Measurements from ENCODE around the gene ITIH4.

Gene ITIH4

DNA sequence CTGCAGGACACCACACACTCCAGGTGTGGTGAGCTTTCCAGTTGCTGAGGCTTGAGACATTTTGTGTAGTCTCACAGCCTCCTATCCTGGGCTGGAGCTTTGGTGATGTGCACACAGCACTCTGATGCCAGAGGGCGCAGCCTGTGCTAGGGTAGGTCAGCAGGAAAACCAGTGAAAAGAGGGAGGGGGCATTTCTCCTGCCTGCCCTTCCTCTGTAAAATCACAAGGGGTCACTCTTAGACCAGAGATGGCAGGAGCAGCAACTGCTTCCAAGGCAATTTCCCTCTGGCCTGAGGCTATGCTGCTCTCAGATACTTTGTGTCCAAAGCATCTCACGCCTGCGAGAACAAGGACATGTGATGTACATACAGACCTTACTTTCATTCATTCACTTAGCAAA, 20.9 kb upstream of the ITIH4 start:
- TF ChIP-seq, protein P1, sequence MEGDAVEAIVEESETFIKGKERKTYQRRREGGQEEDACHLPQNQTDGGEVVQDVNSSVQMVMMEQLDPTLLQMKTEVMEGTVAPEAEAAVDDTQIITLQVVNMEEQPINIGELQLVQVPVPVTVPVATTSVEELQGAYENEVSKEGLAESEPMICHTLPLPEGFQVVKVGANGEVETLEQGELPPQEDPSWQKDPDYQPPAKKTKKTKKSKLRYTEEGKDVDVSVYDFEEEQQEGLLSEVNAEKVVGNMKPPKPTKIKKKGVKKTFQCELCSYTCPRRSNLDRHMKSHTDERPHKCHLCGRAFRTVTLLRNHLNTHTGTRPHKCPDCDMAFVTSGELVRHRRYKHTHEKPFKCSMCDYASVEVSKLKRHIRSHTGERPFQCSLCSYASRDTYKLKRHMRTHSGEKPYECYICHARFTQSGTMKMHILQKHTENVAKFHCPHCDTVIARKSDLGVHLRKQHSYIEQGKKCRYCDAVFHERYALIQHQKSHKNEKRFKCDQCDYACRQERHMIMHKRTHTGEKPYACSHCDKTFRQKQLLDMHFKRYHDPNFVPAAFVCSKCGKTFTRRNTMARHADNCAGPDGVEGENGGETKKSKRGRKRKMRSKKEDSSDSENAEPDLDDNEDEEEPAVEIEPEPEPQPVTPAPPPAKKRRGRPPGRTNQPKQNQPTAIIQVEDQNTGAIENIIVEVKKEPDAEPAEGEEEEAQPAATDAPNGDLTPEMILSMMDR (conservative IDR thresholded peaks at IDR 0.05; ENCODE audit: low read depth, low read length) = peak; percentile 75
- peak; percentile 9 for DNase-seq (ENCODE audit: low read depth)
- no peak overlapping the region for H3K4me3 ChIP-seq (ENCODE audit: low read length)

DNA sequence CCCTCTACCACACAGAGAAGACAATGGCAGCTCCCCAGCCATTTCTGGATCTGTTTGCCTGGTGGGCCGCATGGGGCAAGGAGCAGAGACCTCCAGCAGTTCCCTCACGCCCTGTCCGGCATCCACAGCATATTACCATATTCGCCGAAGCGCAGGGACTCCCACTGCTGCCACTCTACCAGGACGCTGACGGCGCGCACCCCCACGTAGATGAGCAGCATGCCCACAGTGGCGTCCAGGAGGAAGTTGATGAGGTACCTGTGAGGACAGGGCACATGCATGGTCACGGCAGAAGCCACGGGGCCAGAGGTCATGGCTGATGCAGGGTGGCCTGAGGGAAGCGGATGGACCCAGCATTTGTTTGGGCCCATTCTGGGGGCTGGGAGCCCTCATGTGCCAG, 19.2 kb upstream of the ITIH4 start:
- no peak overlapping the region for H3K4me3 ChIP-seq (ENCODE audit: low read length)
- DNase-seq (ENCODE audit: low read depth) = no peak
- TF ChIP-seq, protein P1 (conservative IDR thresholded peaks at IDR 0.05; ENCODE audit: low read depth, low read length) = no peak

DNA sequence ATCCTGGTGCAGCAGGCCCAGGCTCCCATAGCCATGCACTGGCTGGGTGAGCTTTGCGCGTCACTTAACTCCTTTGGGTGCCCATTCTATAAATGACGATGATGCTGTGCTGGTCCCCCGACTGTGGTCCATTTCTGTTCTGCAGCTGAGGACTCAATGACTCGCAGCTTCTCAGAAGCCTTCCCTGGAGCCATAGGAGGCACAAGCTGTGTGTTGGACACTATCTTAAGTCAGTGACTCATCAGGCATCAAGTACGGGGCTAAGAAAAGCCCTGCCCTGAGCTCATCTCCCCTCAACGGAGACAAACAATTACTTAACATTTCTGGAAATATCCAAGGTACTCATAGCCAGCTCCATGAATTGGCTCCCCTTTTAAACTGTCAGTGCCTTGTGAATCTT, 18.1 kb upstream of the ITIH4 start:
- no peak for DNase-seq (ENCODE audit: low read depth)
- TF ChIP-seq, protein P1 (conservative IDR thresholded peaks at IDR 0.05; ENCODE audit: low read depth, low read length) = no peak
- H3K4me3 ChIP-seq (ENCODE audit: low read length) = no peak overlapping the region

DNA sequence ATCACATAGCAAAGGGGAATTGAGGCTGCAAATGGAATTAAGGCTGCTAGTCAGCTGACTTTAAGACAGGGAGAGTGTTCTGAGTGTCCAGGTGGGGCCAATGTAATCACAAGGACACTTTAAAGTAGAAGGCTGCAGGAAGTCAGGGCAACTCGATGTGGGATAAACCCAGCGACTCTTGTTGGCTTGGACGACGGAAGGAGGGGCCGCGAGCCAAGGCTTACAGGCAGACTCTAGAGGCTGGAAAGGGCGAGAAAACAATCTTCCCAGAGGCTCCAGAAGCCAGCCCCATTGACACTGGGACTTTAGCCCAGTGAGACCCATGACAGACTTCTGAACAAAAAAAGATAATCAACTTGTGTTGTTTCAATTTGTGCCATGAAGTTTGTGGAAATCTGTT, 17.3 kb upstream of the ITIH4 start:
- no peak overlapping the region for H3K4me3 ChIP-seq (ENCODE audit: low read length)
- DNase-seq (ENCODE audit: low read depth) = no peak
- TF ChIP-seq, protein P1 (conservative IDR thresholded peaks at IDR 0.05; ENCODE audit: low read depth, low read length) = no peak

DNA sequence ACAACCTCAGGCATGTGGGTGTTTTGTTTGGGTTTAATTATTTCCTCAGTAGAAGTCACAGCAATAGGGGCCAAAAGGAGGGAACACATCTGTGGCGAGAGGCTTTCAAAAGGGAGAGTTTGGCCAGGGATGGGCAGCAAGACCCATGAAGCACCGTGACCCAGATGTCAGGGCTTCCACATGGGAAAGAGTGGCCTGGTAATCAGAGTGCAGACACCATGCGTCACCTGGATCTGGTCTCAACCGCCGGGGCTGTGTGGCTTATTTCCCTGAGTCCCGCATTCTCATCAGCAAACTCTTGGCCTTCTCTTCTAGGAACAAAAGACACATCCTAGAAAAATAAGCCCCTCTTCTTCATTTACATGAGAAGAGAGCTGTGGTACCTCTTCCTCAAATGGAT, 16.8 kb upstream of the ITIH4 start:
- H3K4me3 ChIP-seq (ENCODE audit: low read length) = no peak overlapping the region
- TF ChIP-seq, protein P1 (conservative IDR thresholded peaks at IDR 0.05; ENCODE audit: low read depth, low read length) = no peak
- DNase-seq (ENCODE audit: low read depth) = no peak

DNA sequence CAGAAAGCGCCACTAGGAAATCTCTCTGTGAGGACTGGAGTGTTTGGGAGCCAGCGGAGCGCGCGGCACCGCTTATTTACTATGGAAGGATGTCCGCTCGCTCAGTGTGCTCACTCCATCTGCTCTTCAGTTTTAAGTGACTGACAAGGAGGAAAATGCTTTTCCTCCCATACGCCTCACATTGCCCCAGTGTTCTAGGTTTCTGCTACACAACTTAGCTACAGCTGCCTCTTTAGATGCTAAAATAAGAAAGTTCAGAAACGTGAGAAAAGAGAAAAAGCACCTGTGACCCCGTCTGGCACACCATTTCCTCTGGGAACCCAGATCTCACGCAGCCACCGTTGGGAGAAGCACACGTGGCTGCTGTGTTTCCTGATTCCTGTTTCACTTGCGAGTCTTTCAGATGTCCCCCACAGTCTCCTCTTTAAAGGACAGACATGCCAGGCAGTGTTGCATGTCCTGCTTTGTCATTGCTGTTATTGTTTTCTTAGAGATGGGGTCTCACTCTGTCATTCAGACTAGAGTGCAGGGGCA, 16.0 kb upstream of the ITIH4 start:
- H3K4me3 ChIP-seq (ENCODE audit: low read length) = no peak overlapping the region
- TF ChIP-seq, protein P1 (conservative IDR thresholded peaks at IDR 0.05; ENCODE audit: low read depth, low read length) = no peak
- no peak for DNase-seq (ENCODE audit: low read depth)

DNA sequence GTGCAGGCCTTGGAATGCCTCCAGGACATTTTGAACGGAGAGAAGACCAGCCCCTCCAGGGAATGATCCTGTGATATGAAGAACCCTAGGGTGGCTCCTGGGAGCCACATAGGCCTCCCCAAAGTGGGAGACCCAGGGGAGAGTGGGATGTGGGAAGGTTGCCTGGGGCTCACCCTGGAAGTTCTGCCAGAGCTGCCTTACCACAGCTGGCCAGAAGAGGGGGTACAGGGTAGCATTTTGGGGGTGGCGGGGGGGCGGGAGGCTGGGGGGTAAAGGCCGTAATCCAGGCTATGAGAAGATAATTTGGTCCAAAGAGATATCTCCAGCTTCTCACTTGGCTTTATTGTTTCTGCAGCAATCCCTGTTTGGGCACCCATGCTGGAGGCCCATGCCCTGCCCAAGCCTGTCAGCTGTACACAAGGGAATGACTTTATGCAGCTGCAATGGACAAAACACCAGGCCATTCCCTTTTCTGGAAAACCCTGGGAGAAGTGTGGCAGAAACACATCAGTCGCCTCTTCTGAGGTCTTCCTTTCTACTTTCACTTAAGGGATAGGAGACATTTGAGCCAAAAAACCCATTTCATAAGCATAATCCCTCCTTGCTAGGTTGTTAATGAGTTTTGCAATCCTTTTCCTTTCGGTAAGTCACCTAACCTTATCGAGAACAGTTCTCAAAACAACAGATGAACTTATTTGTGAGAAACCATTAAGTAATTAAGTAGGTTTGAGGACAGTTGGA, 15.4 kb upstream of the ITIH4 start:
- no peak for DNase-seq (ENCODE audit: low read depth)
- H3K4me3 ChIP-seq (ENCODE audit: low read length) = no peak overlapping the region
- TF ChIP-seq, protein P1 (conservative IDR thresholded peaks at IDR 0.05; ENCODE audit: low read depth, low read length) = peak; percentile 50

All from retinal pigment epithelial cell (primary cell).